OCI-LY3 (cell line): ENCODE measurements around the gene TMEM219.

Experiments used
- H2AFZ ChIP-seq: fragments of 200-600, 300-600 bp; shearing (Covaris generic); 2 replicates; pipeline ENCODE4 v1.6.0; 2014; ENCODE audit warnings: antibody characterized with exemption, low read depth, low read length
- H3K27ac ChIP-seq: fragments of 200-600, 300-600 bp; sonication (generic); 2 replicates; pipeline ENCODE4 v1.5.1; 2014; ENCODE audit warnings: mild to moderate bottlenecking, low read length, moderate library complexity, mixed read lengths
- H3K27me3 ChIP-seq: fragments of 200-600, 300-600 bp; sonication (generic); 2 replicates; pipeline ENCODE4 v1.6.1; 2014; ENCODE audit warnings: low read depth, low read length, mixed read lengths
- H3K36me3 ChIP-seq: fragments of 200-600, 300-600 bp; sonication (generic); replicated peaks from 2 replicates; pipeline ENCODE3; 2014; ENCODE audit warnings: low read depth, low read length, mixed read lengths
- H3K4me1 ChIP-seq: fragments of 300-600, 200-600 bp; sonication (generic); 2 replicates; pipeline ENCODE4 v1.6.1; 2014; ENCODE audit warnings: low read length, mixed read lengths
- H3K4me2 ChIP-seq: fragments of 200-600, 300-600 bp; sonication (generic); 2 replicates; pipeline ENCODE4 v1.6.1; 2014; ENCODE audit warnings: low read length, mixed read lengths
- H3K4me3 ChIP-seq: fragments of 300-600, 200-600 bp; sonication (generic); 2 replicates; pipeline ENCODE4 v1.5.1; 2014; ENCODE audit warnings: antibody characterized with exemption, mild to moderate bottlenecking, low read length, moderate library complexity
- H3K79me2 ChIP-seq: fragments of 300-600, 200-600 bp; shearing (Covaris generic); 2 replicates; pipeline ENCODE4 v1.6.1; 2014; ENCODE audit warnings: mild to moderate bottlenecking, low read length, mixed read lengths
- H3K9ac ChIP-seq: fragments of 300-600, 200-600 bp; shearing (Covaris generic); 2 replicates; pipeline ENCODE4 v1.6.0; 2014; ENCODE audit warnings: mild to moderate bottlenecking, low read length, moderate library complexity
- H3K9me3 ChIP-seq: fragments of 200-600, 300-600 bp; shearing (Covaris generic); 2 replicates; pipeline ENCODE4 v1.6.1; 2014; ENCODE audit warnings: low read length, mixed read lengths; ENCODE audit not compliant: insufficient read depth
- H4K20me1 ChIP-seq: fragments of 200-600, 300-600 bp; sonication (generic); 2 replicates; pipeline ENCODE4 v1.6.1; 2016; ENCODE audit warnings: low read length, mixed read lengths; ENCODE audit not compliant: insufficient read depth
- EZH2phosphoT487 ChIP-seq: fragments of 200-600 bp; shearing (Covaris generic); IDR thresholded peaks from 2 replicates; pipeline ENCODE4 v1.6.1; 2018; ENCODE audit warnings: antibody characterized with exemption, mixed run types, low read depth
- TF ChIP-seq, protein P1 (sequence below): fragments of 200-600, 300-600 bp; sonication (generic); IDR thresholded peaks from 2 replicates; pipeline ENCODE4 v1.5.1; 2014; ENCODE audit warnings: antibody characterized with exemption, low read length, low read depth

TMEM219 gene

DNA sequence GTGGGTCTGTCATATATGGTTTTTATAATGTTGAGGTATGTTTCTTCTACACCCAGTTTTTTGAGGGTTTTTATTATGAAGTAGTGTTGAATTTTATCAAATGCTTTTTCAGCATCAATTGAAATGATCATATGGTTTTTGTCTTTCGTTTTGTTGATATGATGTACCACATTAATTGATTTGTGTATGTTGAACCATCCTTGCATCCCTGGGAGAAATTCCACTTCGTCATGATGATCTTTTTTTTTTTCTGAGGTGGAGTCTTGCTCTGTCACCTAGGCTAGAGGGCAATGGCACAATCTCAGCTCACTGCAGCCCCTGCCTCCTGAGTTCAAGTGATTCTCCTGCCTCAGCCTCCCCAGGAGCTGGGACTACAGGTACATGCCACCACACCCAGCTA lies 14.0 kb upstream of the TMEM219 start:
- no peaks in the 10 kb centered on the region for H3K79me2 ChIP-seq
- H3K36me3 ChIP-seq: no peaks in the 10 kb centered on the region
- TF ChIP-seq, protein P1, sequence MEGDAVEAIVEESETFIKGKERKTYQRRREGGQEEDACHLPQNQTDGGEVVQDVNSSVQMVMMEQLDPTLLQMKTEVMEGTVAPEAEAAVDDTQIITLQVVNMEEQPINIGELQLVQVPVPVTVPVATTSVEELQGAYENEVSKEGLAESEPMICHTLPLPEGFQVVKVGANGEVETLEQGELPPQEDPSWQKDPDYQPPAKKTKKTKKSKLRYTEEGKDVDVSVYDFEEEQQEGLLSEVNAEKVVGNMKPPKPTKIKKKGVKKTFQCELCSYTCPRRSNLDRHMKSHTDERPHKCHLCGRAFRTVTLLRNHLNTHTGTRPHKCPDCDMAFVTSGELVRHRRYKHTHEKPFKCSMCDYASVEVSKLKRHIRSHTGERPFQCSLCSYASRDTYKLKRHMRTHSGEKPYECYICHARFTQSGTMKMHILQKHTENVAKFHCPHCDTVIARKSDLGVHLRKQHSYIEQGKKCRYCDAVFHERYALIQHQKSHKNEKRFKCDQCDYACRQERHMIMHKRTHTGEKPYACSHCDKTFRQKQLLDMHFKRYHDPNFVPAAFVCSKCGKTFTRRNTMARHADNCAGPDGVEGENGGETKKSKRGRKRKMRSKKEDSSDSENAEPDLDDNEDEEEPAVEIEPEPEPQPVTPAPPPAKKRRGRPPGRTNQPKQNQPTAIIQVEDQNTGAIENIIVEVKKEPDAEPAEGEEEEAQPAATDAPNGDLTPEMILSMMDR: no peak
- no peak for TF ChIP-seq EZH2phosphoT487
- no peaks in the 10 kb centered on the region for H4K20me1 ChIP-seq
- H3K4me2 ChIP-seq: no peak overlapping the region
- no peak overlapping the region for H3K9ac ChIP-seq
- H3K4me3 ChIP-seq: no peak overlapping the region
- no peaks in the 10 kb centered on the region; the same call in 1 of the 2 replicates for H3K4me1 ChIP-seq
- no peak overlapping the region for H2AFZ ChIP-seq
- 0 out of 2 replicates have a peak, but pooled peaks cover 5% of the 10 kb centered on the region for H3K9me3 ChIP-seq
- no peak overlapping the region for H3K27ac ChIP-seq
- no peaks in the 10 kb centered on the region for H3K27me3 ChIP-seq

DNA sequence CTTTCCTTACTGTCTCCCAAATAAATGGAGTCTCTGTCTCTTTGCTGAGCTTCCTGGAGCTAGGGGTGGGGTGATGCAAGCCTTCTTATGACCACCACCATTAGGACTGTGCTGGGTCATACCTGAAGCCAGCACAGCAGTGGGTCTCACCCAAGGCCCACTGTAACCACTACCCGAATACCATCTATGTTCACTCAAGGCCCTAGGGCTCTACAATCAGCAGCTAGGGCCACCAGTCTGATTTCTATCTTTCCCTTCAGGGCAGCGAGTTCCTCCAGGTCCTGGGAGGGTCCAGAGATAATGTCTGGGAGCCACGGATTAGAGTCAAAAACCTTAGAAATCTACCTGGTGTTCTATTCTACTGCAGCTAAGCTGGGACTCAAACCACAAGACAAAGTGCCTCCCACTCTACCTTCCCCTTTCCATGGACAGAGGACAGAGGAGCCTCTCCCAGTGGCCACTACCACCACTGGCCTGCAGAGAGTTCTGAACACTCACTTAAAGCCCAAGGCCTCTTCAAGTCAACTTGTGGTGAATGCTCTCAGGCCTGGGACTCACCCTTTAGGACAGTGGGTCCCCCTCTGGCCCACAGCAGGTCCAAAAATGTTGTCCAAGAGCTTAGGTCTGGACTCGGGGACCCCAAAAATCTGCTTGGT lies 10.9 kb upstream of the TMEM219 start:
- no peak overlapping the region for H3K9ac ChIP-seq
- no peak overlapping the region for H3K27ac ChIP-seq
- H4K20me1 ChIP-seq: no peaks in the 10 kb centered on the region
- no peak overlapping the region for H3K4me2 ChIP-seq
- TF ChIP-seq, protein P1: no peak
- no peak for TF ChIP-seq EZH2phosphoT487
- H3K9me3 ChIP-seq: 0 out of 2 replicates have a peak, but pooled peaks cover 5% of the 10 kb centered on the region
- H3K4me3 ChIP-seq: no peak overlapping the region
- H3K4me1 ChIP-seq: peaks cover 6% of the 10 kb centered on the region; the same call in 1 of the 2 replicates
- H3K79me2 ChIP-seq: no peaks in the 10 kb centered on the region
- H3K36me3 ChIP-seq: no peaks in the 10 kb centered on the region
- H2AFZ ChIP-seq: no peak overlapping the region
- H3K27me3 ChIP-seq: no peaks in the 10 kb centered on the region

GRCh38 chr16:29951625-29952365 lies 10.1 kb upstream of the TMEM219 start:
- no peak overlapping the region for H3K27ac ChIP-seq
- H3K9ac ChIP-seq: no peak overlapping the region
- TF ChIP-seq EZH2phosphoT487: no peak
- TF ChIP-seq, protein P1: no peak
- peaks cover 6% of the 10 kb centered on the region; the same call in 1 of the 2 replicates for H3K4me1 ChIP-seq
- H3K79me2 ChIP-seq: no peaks in the 10 kb centered on the region
- no peak overlapping the region for H2AFZ ChIP-seq
- H3K9me3 ChIP-seq: 0 out of 2 replicates have a peak, but pooled peaks cover 5% of the 10 kb centered on the region
- H3K27me3 ChIP-seq: no peaks in the 10 kb centered on the region
- no peak overlapping the region for H3K4me3 ChIP-seq
- H3K36me3 ChIP-seq: no peaks in the 10 kb centered on the region
- H3K4me2 ChIP-seq: no peak overlapping the region
- no peaks in the 10 kb centered on the region for H4K20me1 ChIP-seq

- Histone ChIP-seq H3K36me3 (no peaks in the 10 kb centered on the region), H3K9me3 (no peaks in the 10 kb centered on the region), H2AFZ (no peak overlapping the region), H3K27me3 (no peaks in the 10 kb centered on the region), H3K4me1 (peaks cover 17% of the 10 kb centered on the region), H3K27ac (no peak overlapping the region), H3K4me3 (no peak overlapping the region), H4K20me1 (no peaks in the 10 kb centered on the region), H3K4me2 (no peak overlapping the region), H3K9ac (no peak overlapping the region), H3K79me2 (no peaks in the 10 kb centered on the region)
- TF ChIP-seq, protein P1: no peak
- TF ChIP-seq EZH2phosphoT487: no peak
Measured at GRCh38 chr16:29958756-29959155, 3.1 kb upstream of the TMEM219 start.
